PC-9 (cell line): Measurements from ENCODE around the gene ABRACL.

Experiments used
- EZH2 ChIP-seq: fragments of 200-600 bp; sonication (generic); IDR thresholded peaks from 2 replicates; pipeline ENCODE4 v1.8.0; 2017; ENCODE audit warnings: antibody characterized with exemption, low read depth
- TF ChIP-seq, protein P1 (sequence below): fragments of 200-600 bp; sonication (generic); conservative IDR thresholded peaks from 2 replicates; pipeline ENCODE4 v1.6.1; 2017; ENCODE audit warnings: mixed run types, antibody characterized with exemption, mild to moderate bottlenecking, moderate library complexity

DNA sequence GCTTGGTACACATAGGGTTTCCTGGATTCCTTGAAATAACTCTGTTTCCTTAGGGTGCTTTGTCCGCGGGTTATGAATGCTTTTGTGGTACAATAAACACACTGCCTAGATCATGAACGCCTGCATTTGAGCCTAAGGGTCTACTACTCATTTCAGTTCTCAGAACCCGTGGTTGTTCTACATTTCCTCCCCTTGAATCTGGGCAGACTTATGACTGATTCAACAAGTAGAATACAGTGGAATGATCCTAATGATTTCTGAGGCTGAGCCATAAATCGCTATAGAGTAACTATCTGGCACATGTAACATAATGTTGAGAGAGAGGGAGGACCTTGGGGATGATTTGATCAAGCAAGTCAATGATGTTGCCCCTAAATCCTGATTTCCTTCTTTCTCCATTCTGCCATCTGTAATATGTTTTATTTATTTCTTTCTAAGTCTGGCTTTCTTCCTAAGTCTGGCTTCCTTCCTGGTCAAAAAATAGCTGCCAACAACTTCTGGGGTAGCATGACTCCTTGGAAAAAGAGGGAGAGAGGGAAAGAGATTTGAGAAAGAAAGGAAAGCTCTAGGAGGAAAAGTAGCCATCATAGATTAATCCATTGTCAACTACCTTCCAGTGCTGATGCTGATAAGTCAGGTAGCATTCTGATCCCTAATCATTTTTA, 23.0 kb downstream of the ABRACL start:
- TF ChIP-seq, protein P1, sequence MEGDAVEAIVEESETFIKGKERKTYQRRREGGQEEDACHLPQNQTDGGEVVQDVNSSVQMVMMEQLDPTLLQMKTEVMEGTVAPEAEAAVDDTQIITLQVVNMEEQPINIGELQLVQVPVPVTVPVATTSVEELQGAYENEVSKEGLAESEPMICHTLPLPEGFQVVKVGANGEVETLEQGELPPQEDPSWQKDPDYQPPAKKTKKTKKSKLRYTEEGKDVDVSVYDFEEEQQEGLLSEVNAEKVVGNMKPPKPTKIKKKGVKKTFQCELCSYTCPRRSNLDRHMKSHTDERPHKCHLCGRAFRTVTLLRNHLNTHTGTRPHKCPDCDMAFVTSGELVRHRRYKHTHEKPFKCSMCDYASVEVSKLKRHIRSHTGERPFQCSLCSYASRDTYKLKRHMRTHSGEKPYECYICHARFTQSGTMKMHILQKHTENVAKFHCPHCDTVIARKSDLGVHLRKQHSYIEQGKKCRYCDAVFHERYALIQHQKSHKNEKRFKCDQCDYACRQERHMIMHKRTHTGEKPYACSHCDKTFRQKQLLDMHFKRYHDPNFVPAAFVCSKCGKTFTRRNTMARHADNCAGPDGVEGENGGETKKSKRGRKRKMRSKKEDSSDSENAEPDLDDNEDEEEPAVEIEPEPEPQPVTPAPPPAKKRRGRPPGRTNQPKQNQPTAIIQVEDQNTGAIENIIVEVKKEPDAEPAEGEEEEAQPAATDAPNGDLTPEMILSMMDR = no peak
- TF ChIP-seq EZH2 = no peak
